Dendritic cell treated with granulocyte-macrophage colony-stimulating factor and Interleukin-4, amounts not matched to agents 40 ng/mL and 50 ng/mL, for 4 days (primary cell): Measurements from ENCODE around the gene KCNA2.
A peak's percentile ranks its signal among the peaks of the same experiment; 100 is the strongest.

Source experiments
- H3K27ac Mint-ChIP-seq: one replicate; pipeline ENCODE4 v1.8.0; 2022; ENCODE audit warnings: mild to moderate bottlenecking, mixed read lengths
- H3K27me3 Mint-ChIP-seq: one replicate; pipeline ENCODE4 v1.8.0; 2022; ENCODE audit warnings: mild to moderate bottlenecking, mixed read lengths
- H3K36me3 Mint-ChIP-seq: one replicate; pipeline ENCODE4 v1.8.0; 2022; ENCODE audit warnings: low read depth, mixed read lengths
- H3K4me1 Mint-ChIP-seq: one replicate; pipeline ENCODE4 v1.8.0; 2022; ENCODE audit warnings: low read depth, mixed read lengths
- H3K4me3 Mint-ChIP-seq: one replicate; pipeline ENCODE4 v1.8.0; 2022; ENCODE audit warnings: mild to moderate bottlenecking, moderate library complexity, mixed read lengths
- H3K9me3 Mint-ChIP-seq: one replicate; pipeline ENCODE4 v1.8.0; 2022; ENCODE audit warnings: mixed read lengths
- intact Hi-C: fragments of 100-400 bp; cut with micrococcal nuclease; formaldehyde crosslinking; loops from one replicate; pipeline ENCODE4 v1.15.0; 2022

Gene KCNA2

GRCh38 chr1:110618668-110619067, 12.5 kb upstream of the KCNA2 start:
- Mint-ChIP-seq H3K9me3 (no peaks in the 10 kb centered on the region), H3K4me3 (no peak overlapping the region), H3K27me3 (peaks cover 7% of the 10 kb centered on the region), H3K4me1 (peaks cover 39% of the 10 kb centered on the region), H3K27ac (no peak overlapping the region), H3K36me3 (no peaks in the 10 kb centered on the region)
- intact Hi-C loops: loop anchor here (1.0 to 5.0 kb wide), 3 partner anchors 96 to 163 kb away; no protein-coding TSS in a partner anchor

- H3K9me3 Mint-ChIP-seq: no peaks in the 10 kb centered on the region
- H3K4me1 Mint-ChIP-seq: peaks cover 39% of the 10 kb centered on the region
- no peak overlapping the region for H3K4me3 Mint-ChIP-seq
- H3K36me3 Mint-ChIP-seq: no peaks in the 10 kb centered on the region
- H3K27me3 Mint-ChIP-seq: peaks cover 13% of the 10 kb centered on the region
- intact Hi-C loops: loop anchor here (5.0 kb wide), 1 partner anchor 95 kb away; no protein-coding TSS in a partner anchor
- H3K27ac Mint-ChIP-seq: no peak overlapping the region
Observed at GRCh38 chr1:110617589-110617988, 11.4 kb upstream of the KCNA2 start.

- intact Hi-C loops: loop anchor here (5.0 kb wide), 1 partner anchor 95 kb away; no protein-coding TSS in a partner anchor
- H3K36me3 Mint-ChIP-seq: no peaks in the 10 kb centered on the region
- H3K27me3 Mint-ChIP-seq: peaks cover 15% of the 10 kb centered on the region
- H3K4me1 Mint-ChIP-seq: peaks cover 39% of the 10 kb centered on the region
- H3K27ac Mint-ChIP-seq: no peak overlapping the region
- H3K4me3 Mint-ChIP-seq: no peak overlapping the region
- H3K9me3 Mint-ChIP-seq: no peaks in the 10 kb centered on the region
Observed at GRCh38 chr1:110617116-110617515, 11.0 kb upstream of the KCNA2 start.

DNA sequence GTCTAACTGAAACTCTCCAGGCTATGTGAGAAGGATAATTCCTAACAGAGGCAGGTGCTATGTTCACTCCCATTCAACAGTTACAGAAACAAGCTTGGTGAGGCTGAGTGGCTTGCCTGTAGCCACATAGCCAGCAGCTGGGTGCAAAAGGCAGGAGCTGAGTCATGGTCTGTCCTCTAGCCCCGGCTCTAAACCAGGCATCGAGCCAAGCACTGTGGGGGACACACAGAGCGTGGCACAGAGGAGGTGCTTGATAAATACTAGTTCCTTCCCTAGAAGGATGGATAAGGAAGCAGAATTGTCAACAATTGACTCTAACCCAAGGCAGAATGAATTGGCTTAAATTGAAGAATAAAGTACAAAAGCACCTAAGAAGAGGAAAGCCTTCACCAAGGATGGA, 10.4 kb upstream of the KCNA2 start:
- intact Hi-C loops: loop anchor here (5.0 kb wide), 1 partner anchor 94 kb away; no protein-coding TSS in a partner anchor
- H3K27me3 Mint-ChIP-seq: peaks cover 15% of the 10 kb centered on the region
- H3K4me3 Mint-ChIP-seq: no peak overlapping the region
- H3K27ac Mint-ChIP-seq: no peak overlapping the region
- no peaks in the 10 kb centered on the region for H3K9me3 Mint-ChIP-seq
- H3K36me3 Mint-ChIP-seq: no peaks in the 10 kb centered on the region
- H3K4me1 Mint-ChIP-seq: peaks cover 39% of the 10 kb centered on the region

DNA sequence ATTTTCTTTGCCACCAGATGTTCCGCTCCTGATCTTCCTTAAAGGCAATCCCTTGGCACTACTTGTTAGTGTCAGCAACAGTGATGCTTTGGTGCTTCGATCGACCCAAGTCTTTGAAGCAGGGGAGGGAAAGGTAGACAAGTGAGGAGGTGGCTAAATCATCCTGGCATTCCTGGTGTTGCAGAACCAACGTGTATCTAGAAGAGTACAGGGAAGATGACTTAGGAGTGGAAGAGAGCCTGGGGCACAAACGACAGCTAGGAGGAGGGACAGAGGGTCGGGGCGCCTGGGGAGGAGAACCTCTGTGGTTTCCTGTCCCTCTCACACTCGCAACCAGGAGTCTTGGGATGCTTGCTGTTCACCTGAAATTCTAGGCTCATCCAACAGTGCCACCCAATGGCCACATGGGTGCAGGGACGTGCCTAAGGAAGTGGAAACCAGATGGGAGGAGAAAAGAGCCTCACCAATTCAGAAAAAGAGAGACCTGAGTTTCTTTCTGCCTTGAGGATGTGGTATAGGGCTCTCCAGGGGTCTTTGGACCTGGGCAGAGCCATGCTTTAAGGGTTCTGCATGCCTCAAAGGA, 9.5 kb upstream of the KCNA2 start:
- Mint-ChIP-seq H3K4me3 (no peak overlapping the region), H3K27ac (no peak overlapping the region), H3K4me1 (peaks cover 41% of the 10 kb centered on the region), H3K27me3 (peaks cover 17% of the 10 kb centered on the region), H3K9me3 (no peaks in the 10 kb centered on the region), H3K36me3 (no peaks in the 10 kb centered on the region)
- intact Hi-C loops: loop anchor here (5.0 kb wide), 1 partner anchor 93 kb away; no protein-coding TSS in a partner anchor

GRCh38 chr1:110612060-110612745, 6.0 kb upstream of the KCNA2 start:
- intact Hi-C loops: no loop called here
- Mint-ChIP-seq H3K9me3 (no peaks in the 10 kb centered on the region), H3K4me3 (no peak overlapping the region), H3K36me3 (no peaks in the 10 kb centered on the region), H3K4me1 (peaks cover 26% of the 10 kb centered on the region), H3K27ac (no peak overlapping the region), H3K27me3 (peaks cover 46% of the 10 kb centered on the region)

- intact Hi-C loops: no loop called here
- H3K4me3 Mint-ChIP-seq: no peak overlapping the region
- H3K4me1 Mint-ChIP-seq: peaks cover 21% of the 10 kb centered on the region
- peaks cover 58% of the 10 kb centered on the region for H3K27me3 Mint-ChIP-seq
- H3K36me3 Mint-ChIP-seq: no peaks in the 10 kb centered on the region
- no peaks in the 10 kb centered on the region for H3K9me3 Mint-ChIP-seq
- H3K27ac Mint-ChIP-seq: no peak overlapping the region
Observed at GRCh38 chr1:110610696-110611286, 4.6 kb upstream of the KCNA2 start.

- Mint-ChIP-seq H3K27ac (no peak overlapping the region), H3K27me3 (peaks cover 62% of the 10 kb centered on the region), H3K4me1 (peaks cover 20% of the 10 kb centered on the region), H3K36me3 (no peaks in the 10 kb centered on the region), H3K9me3 (no peaks in the 10 kb centered on the region), H3K4me3 (no peak overlapping the region)
- intact Hi-C loops: no loop called here
Observed at GRCh38 chr1:110610084-110610483, 3.9 kb upstream of the KCNA2 start.

DNA sequence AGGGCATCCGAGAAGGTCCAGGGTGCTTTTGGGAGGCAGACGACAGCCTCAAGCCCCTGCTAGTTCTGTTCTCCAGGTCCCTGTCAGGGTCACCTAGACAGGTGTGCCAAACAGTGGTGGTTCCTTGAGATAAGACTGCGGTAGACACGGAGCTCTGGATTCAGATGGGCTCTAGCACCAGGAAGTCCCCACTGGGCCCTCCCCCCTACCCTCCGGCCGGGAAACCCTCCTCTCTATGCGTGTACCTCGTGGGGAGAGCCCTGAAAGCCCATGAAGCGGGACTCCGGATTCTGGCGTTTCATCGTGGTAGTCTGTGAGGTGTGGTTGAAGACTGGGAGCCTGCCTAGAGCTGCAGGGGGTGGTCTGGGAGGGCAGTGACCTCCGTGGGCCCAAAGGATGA, 2.1 kb upstream of the KCNA2 start:
- peaks cover 20% of the 10 kb centered on the region for H3K4me1 Mint-ChIP-seq
- no peak overlapping the region for H3K4me3 Mint-ChIP-seq
- H3K27me3 Mint-ChIP-seq: peaks cover 79% of the 10 kb centered on the region

DNA sequence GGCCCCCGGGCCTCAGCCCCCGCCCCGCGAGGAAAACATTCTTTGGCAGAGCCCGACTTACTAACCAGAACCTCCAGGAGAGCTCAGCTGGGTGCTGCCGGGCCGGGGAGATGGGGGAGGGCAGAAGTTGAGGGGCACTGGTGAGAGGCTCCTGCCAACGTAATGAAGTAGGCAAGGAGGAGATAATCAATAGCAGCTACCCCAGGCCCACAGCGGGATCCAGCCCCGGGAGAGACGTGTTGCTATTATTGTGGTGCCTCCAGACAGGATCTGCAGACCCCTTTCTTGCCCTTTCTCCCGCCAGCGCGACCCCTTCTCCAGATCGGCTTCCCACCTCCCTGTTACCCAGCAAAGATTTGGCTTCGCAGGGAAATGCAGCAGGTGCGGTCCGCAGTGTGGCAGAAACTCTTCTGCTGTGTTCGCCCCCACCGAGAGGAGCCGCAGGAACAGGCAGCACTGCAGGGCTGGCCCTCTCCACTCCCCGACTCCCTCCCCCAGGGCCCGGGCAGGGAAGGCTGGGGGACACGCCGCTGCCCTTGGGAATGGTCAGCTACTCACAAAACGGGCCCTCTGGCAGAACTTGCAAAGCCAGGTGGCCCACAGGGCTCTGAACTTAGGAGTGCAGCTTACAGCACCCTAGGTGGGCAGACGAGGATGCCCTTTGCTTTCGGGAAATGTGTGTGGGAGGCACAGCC, 1.5 kb upstream of the KCNA2 start:
- Mint-ChIP-seq H3K36me3 (no peaks in the 10 kb centered on the region), H3K4me3 (peak overlapping the region; percentile 38), H3K4me1 (peaks cover 20% of the 10 kb centered on the region), H3K27ac (no peak overlapping the region), H3K27me3 (peaks cover 79% of the 10 kb centered on the region), H3K9me3 (no peaks in the 10 kb centered on the region)
- intact Hi-C loops: no loop called here

More for the DNA sequence above, 2.1 kb upstream of the KCNA2 start:
- Mint-ChIP-seq H3K9me3 (no peaks in the 10 kb centered on the region), H3K27ac (no peak overlapping the region), H3K36me3 (no peaks in the 10 kb centered on the region)
- intact Hi-C loops: no loop called here

DNA sequence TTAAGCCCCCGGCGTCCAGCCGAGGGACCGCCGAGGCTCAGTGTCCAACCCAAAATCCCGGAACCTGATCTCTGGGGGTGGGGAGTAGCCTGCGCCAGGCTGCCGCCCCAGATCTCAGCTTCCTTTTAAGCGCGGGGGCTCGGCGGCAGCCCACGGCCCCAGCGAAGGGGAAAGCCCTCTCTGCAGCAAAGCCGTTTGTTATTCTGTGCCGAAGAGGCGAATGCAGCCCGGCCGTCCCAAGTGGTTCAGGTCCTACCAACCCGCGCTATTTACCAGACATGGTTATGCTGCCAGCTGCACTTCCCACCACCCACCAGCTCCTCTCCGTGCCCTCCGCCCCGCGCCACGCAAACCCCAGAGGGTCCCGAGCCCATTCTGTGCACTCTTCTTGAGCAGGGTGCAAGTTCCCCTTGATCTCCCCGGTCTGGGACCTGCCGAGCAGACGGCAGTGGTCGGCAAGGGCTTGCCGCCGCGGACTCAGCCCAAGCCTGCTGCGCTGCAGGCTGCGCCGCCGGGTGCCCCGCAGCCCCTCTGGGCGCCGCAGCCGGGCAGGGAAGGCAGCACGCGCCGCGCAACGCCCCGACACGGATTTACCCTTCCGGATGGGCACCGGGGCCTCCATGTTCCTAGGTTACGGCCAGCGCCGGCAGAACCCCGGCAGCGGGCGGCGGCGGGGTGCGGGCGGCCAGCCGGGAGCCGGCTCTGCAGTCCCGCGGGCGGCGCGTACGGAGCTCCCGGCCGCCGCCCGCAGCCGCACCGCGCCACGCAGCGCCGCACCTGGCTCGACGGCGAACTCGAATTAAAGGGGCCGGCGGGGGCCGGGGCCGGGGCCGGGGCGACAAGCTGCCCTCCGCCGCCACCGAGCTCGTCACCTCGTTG, 738 bp upstream of the KCNA2 start:
- Mint-ChIP-seq H3K4me3 (peak overlapping the region; percentile 79), H3K27ac (no peak overlapping the region), H3K36me3 (no peaks in the 10 kb centered on the region), H3K4me1 (peaks cover 20% of the 10 kb centered on the region), H3K27me3 (peaks cover 78% of the 10 kb centered on the region), H3K9me3 (no peaks in the 10 kb centered on the region)
- intact Hi-C loops: no loop called here

GRCh38 chr1:110605446-110605845, 712 bp downstream of the KCNA2 start:
- peaks cover 74% of the 10 kb centered on the region for H3K27me3 Mint-ChIP-seq
- no peaks in the 10 kb centered on the region for H3K9me3 Mint-ChIP-seq
- peaks cover 15% of the 10 kb centered on the region for H3K4me1 Mint-ChIP-seq
- no peaks in the 10 kb centered on the region for H3K36me3 Mint-ChIP-seq
- intact Hi-C loops: no loop called here
- no peak overlapping the region for H3K4me3 Mint-ChIP-seq
- H3K27ac Mint-ChIP-seq: no peak overlapping the region

DNA sequence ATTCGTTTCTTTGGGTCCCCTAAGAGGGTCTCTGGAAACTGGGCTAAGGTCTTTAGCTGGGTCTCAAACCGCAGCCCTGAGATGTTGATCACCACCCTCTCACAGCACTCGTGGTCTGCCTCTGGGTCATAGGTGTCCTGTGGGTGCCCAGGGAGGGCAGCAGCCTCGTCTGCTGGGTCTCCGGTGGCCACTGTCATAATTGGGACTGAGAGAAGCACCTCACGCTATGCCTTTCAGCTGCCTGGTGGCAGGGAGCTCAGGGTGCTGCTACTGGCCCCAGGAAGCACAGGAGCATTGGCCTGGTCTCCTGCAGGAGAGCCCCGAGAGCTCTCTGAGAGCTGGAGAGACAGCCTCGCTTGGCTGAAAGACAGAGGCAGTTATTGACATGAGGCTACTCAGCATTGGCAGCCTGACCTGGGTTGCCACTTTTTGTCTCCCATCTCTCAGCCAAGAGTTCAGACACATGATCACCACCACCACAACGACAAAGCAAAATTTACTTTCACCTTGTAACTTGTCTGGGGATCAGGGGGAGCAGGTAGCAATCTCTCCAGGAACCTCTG, 1.5 kb downstream of the KCNA2 start:
- Mint-ChIP-seq H3K4me3 (no peak overlapping the region), H3K27me3 (peaks cover 69% of the 10 kb centered on the region)
- intact Hi-C loops: no loop called here

More for the DNA sequence above, 1.5 kb downstream of the KCNA2 start:
- peaks cover 15% of the 10 kb centered on the region for H3K4me1 Mint-ChIP-seq
- no peaks in the 10 kb centered on the region for H3K9me3 Mint-ChIP-seq
- no peak overlapping the region for H3K27ac Mint-ChIP-seq
- H3K36me3 Mint-ChIP-seq: no peaks in the 10 kb centered on the region
